Measurements from ENCODE around the gene CACNG4.

The CACNG4 gene

GRCh38 chr17:66989076-66989475, 24.6 kb downstream of the CACNG4 start:
- TF ChIP-seq, protein P1, sequence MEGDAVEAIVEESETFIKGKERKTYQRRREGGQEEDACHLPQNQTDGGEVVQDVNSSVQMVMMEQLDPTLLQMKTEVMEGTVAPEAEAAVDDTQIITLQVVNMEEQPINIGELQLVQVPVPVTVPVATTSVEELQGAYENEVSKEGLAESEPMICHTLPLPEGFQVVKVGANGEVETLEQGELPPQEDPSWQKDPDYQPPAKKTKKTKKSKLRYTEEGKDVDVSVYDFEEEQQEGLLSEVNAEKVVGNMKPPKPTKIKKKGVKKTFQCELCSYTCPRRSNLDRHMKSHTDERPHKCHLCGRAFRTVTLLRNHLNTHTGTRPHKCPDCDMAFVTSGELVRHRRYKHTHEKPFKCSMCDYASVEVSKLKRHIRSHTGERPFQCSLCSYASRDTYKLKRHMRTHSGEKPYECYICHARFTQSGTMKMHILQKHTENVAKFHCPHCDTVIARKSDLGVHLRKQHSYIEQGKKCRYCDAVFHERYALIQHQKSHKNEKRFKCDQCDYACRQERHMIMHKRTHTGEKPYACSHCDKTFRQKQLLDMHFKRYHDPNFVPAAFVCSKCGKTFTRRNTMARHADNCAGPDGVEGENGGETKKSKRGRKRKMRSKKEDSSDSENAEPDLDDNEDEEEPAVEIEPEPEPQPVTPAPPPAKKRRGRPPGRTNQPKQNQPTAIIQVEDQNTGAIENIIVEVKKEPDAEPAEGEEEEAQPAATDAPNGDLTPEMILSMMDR (IDR thresholded peaks at IDR 0.05; ENCODE audit: borderline replicate concordance, insufficient read depth, low read depth, low read length) = no peak
- no peak overlapping the region for H3K4me3 ChIP-seq (ENCODE audit: low read depth, low read length)

DNA sequence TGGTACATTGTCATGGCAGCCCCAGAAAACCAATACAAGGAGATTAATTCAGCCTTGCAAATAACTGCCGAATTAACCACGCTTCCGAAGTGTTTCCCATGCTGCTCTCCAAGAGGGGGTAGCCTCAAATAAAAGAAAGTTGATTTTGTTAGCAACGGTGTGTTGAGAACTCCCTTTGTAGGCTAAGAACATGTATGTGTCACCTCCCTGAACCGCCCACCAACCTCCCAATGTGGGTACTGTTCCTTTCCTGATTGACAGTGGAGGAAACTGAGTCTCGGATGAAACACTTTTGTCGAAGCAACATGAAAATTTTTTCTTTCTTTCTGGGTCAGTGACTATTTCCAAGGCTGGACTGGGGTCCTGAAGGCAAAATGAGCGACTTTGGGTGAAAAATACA, 25.1 kb downstream of the CACNG4 start:
- TF ChIP-seq, protein P1 (IDR thresholded peaks at IDR 0.05; ENCODE audit: borderline replicate concordance, insufficient read depth, low read depth, low read length) = no peak
- no peak overlapping the region for H3K4me3 ChIP-seq (ENCODE audit: low read depth, low read length)

DNA sequence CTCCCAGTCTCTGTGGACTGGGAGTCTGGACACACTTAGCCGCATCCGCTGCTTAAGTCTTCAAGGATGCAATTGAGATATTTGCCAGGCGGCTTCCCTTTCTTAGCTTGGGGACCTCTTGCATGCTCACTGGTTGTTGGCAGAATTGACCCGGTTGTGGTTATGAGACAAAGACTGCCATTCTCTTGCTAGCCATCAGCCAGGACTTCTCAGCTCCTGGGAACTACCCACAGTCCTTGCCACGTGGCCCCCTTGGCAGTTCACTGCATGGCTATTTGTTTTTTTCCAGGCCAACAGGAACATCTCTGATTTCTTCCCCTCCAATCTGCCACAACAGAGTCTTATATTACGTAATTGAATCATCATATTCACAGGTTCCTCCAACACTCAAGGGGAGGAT, 25.5 kb downstream of the CACNG4 start:
- TF ChIP-seq, protein P1 (IDR thresholded peaks at IDR 0.05; ENCODE audit: borderline replicate concordance, insufficient read depth, low read depth, low read length) = no peak

GRCh38 chr17:66992911-66993442, 28.5 kb downstream of the CACNG4 start:
- H3K4me3 ChIP-seq (ENCODE audit: low read depth, low read length) = no peak overlapping the region
- TF ChIP-seq, protein P1 (IDR thresholded peaks at IDR 0.05; ENCODE audit: borderline replicate concordance, insufficient read depth, low read depth, low read length) = no peak

More for the DNA sequence above, 25.5 kb downstream of the CACNG4 start:
- H3K4me3 ChIP-seq (ENCODE audit: low read depth, low read length) = no peak overlapping the region

GRCh38 chr17:66994361-66994760, 29.9 kb downstream of the CACNG4 start:
- no peak overlapping the region for H3K4me3 ChIP-seq (ENCODE audit: low read depth, low read length)
- TF ChIP-seq, protein P1 (IDR thresholded peaks at IDR 0.05; ENCODE audit: borderline replicate concordance, insufficient read depth, low read depth, low read length) = no peak

DNA sequence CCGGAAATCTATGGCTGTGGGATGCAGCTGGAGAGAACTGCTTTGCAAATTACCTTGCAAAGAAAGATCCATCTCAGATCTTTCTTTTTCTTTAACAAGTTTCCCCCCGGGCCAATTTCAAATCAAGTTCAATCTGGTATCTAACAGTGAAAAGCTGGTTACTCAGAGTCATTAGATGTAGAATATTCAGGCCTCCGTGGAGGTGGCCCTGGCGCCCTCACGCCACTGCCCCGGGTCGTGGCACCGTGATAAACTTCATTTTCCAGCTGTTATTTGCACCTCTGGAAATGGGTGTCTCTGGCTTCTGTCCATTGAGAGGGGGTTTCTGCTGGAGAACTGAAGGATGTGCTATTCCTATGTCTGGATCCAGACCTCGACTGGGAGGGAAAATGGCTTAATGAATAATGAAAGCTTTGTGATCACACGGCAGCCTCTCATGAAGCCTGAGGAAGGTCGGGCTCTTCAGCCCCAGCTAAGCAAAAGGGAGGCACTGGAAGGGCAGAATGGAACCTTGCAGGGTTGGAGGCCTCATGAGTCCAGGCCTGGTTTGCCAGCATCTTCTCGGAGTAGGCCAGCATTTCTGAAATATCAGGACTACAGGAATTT, 30.5 kb downstream of the CACNG4 start:
- H3K4me3 ChIP-seq (ENCODE audit: low read depth, low read length) = no peak overlapping the region

DNA sequence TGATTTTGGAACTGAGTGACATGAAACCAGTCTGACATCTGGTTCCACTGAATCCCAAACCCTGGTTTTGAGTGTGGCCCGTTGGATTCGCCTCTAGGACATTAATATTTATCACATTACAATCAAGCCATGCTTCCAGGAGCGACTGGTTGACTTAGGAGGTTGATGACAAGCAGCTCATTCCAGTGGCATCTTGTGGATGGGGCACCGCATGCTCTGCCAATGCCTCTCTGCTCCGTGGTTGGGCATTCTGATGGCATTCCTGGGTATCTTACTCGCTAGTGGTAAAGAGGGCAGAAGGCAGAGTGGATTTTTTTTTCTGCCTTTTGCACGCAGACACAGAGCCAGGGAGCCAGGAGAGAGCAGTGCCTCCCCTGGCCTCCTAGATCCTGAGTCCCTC, 31.4 kb downstream of the CACNG4 start:
- no peak overlapping the region for H3K4me3 ChIP-seq (ENCODE audit: low read depth, low read length)
- TF ChIP-seq, protein P1 (IDR thresholded peaks at IDR 0.05; ENCODE audit: borderline replicate concordance, insufficient read depth, low read depth, low read length) = no peak

More for the DNA sequence above, 30.5 kb downstream of the CACNG4 start:
- TF ChIP-seq, protein P1 (IDR thresholded peaks at IDR 0.05; ENCODE audit: borderline replicate concordance, insufficient read depth, low read depth, low read length) = no peak
